H1 (cell line): Measurements from ENCODE around the gene DLG5. TPM values are rescaled to one million over a fixed set of nuclear protein-coding genes. Genes with fewer than 3 reads are reported as not detected.

ENCODE experiments used
- CTCF ChIA-PET: fragments of 300-600 bp; sonication (Branson Sonifier 250); formaldehyde crosslinking; loops from one replicate; lab custom pipeline; 2021; ENCODE audit not compliant: partially characterized antibody; lab: Charles Lee
- POLR2A ChIA-PET: fragments of 300-600 bp; sonication (Branson Sonifier 250); formaldehyde crosslinking; loops from one replicate; lab custom pipeline; 2021; ENCODE audit warnings: inconsistent platforms; ENCODE audit not compliant: partially characterized antibody; lab: Charles Lee
- DNase-seq, 2 experiments: peaks; one replicate each; pipeline versions ENCODE4 v3.0.0 to v3.0.0-alpha.2; 2010 to 2022; ENCODE audit warnings: low spot score in 2 of 2, low read depth in 1 of 2, mixed read lengths in 1 of 2
- FAIRE-seq: peaks from 2 replicates; lab custom pipeline; 2011; peaks lifted over from hg19 to GRCh38; lab: Jason Lieb, UNC
- H2AFZ ChIP-seq: 2 replicates; pipeline ENCODE4 v1.8.1; 2012; ENCODE audit warnings: low read length, inconsistent platforms
- H2AK5ac ChIP-seq: 2 replicates; pipeline ENCODE4 v1.6.1; 2013; ENCODE audit warnings: low read depth, low read length
- H2BK120ac ChIP-seq: replicated peaks from 2 replicates; pipeline ENCODE3; 2013; ENCODE audit warnings: low read depth, low read length, inconsistent platforms
- H2BK12ac ChIP-seq: 2 replicates; pipeline ENCODE4 v1.6.1; 2013; ENCODE audit warnings: low read depth, low read length
- H2BK15ac ChIP-seq: 2 replicates; pipeline ENCODE4 v1.6.1; 2013; ENCODE audit warnings: low read length
- H2BK20ac ChIP-seq: 2 replicates; pipeline ENCODE4 v1.6.1; 2013; ENCODE audit warnings: low read length
- H2BK5ac ChIP-seq: 2 replicates; pipeline ENCODE4 v1.6.1; 2013; ENCODE audit warnings: low read depth, low read length
- H3K14ac ChIP-seq: 2 replicates; pipeline ENCODE4 v1.6.1; 2013; ENCODE audit warnings: inconsistent platforms; ENCODE audit not compliant: insufficient read length
- H3K18ac ChIP-seq: 2 replicates; pipeline ENCODE4 v1.6.1; 2013; ENCODE audit warnings: low read length; ENCODE audit errors: extremely low read depth
- H3K23ac ChIP-seq: 2 replicates; pipeline ENCODE4 v1.6.1; 2013; ENCODE audit warnings: inconsistent platforms; ENCODE audit not compliant: insufficient read length
- H3K23me2 ChIP-seq: 2 replicates; pipeline ENCODE4 v1.6.1; 2013; ENCODE audit warnings: low read depth, low read length
- H3K27ac ChIP-seq: 2 replicates; pipeline ENCODE4 v1.6.1; 2011; ENCODE audit warnings: low read depth, low read length, inconsistent platforms
- H3K27me3 ChIP-seq, 4 experiments: replicated peaks in 1 of 4; 1 replicate in 1 of 4; 2 replicates in 3 of 4; pipeline versions ENCODE4 v1.6.1 to v1.8.1; 2011 to 2013; ENCODE audit warnings: low read length in 3 of 4, mild to moderate bottlenecking in 3 of 4, inconsistent platforms in 2 of 4, mixed read lengths in 2 of 4, moderate library complexity in 1 of 4; ENCODE audit not compliant: control insufficient read depth in 3 of 4, insufficient read depth in 3 of 4; ENCODE audit errors: extremely low read depth in 1 of 4
- H3K36me3 ChIP-seq, 4 experiments: 2 replicates each; pipeline versions ENCODE4 v1.6.1 to v1.8.1; 2011 to 2013; ENCODE audit warnings: mild to moderate bottlenecking in 4 of 4, low read length in 3 of 4, moderate library complexity in 2 of 4, control low read depth in 1 of 4, inconsistent platforms in 1 of 4; ENCODE audit not compliant: insufficient read depth in 4 of 4, control insufficient read depth in 2 of 4
- H3K4ac ChIP-seq: replicated peaks from 2 replicates; pipeline ENCODE3; 2013; ENCODE audit warnings: low read length, low read depth, mixed read lengths, inconsistent platforms; ENCODE audit not compliant: insufficient read length
- H3K4me1 ChIP-seq, 4 experiments: replicated peaks in 1 of 4; 1 replicate in 1 of 4; 2 replicates in 3 of 4; pipeline versions ENCODE4 v1.6.1 to v1.8.1; 2011 to 2013; ENCODE audit warnings: low read length in 3 of 4, inconsistent platforms in 2 of 4, mixed read lengths in 1 of 4; ENCODE audit not compliant: insufficient read depth in 4 of 4, control insufficient read depth in 3 of 4
- H3K4me2 ChIP-seq, 2 experiments: 2 replicates each; pipeline versions ENCODE4 v1.6.1 to v1.8.1; 2011 to 2013; ENCODE audit warnings: low read depth in 2 of 2, low read length in 2 of 2, control low read depth in 1 of 2, inconsistent platforms in 1 of 2, mild to moderate bottlenecking in 1 of 2; ENCODE audit not compliant: insufficient read depth in 1 of 2
- H3K4me3 ChIP-seq, 4 experiments: fragments of 200-600, 300-600 bp in 1 of 4; sonication (generic), shearing (Covaris generic), sonication (Bioruptor Twin) in 1 of 4; 2 replicates each; pipeline versions ENCODE4 v1.5.1 to v1.8.1; 2011 to 2016; ENCODE audit warnings: low read length in 4 of 4, low read depth in 3 of 4, control low read depth in 2 of 4, inconsistent platforms in 2 of 4, mild to moderate bottlenecking in 2 of 4, mixed read lengths in 1 of 4, moderate library complexity in 1 of 4; ENCODE audit not compliant: insufficient read depth in 2 of 4; ENCODE audit errors: extremely low read depth in 1 of 4
- H3K56ac ChIP-seq: replicated peaks from 2 replicates; pipeline ENCODE3; 2013; ENCODE audit warnings: low read depth, mild to moderate bottlenecking, mixed read lengths, low read length, inconsistent platforms; ENCODE audit not compliant: insufficient read length
- H3K79me1 ChIP-seq: 2 replicates; pipeline ENCODE4 v1.6.1; 2013; ENCODE audit warnings: low read depth, low read length, control low read depth
- H3K79me2 ChIP-seq, 2 experiments: 2 replicates each; pipeline versions ENCODE4 v1.6.1 to v1.8.1; 2012 to 2013; ENCODE audit warnings: low read length in 2 of 2, mild to moderate bottlenecking in 2 of 2, inconsistent platforms in 1 of 2; ENCODE audit not compliant: insufficient read depth in 2 of 2, control insufficient read depth in 1 of 2
- H3K9ac ChIP-seq, 4 experiments: replicated peaks in 1 of 4; 1 replicate in 1 of 4; 2 replicates in 3 of 4; pipeline versions ENCODE4 v1.6.1 to v1.8.1; 2011 to 2013; ENCODE audit warnings: low read depth in 3 of 4, low read length in 3 of 4, control low read depth in 2 of 4, mild to moderate bottlenecking in 2 of 4, moderate library complexity in 2 of 4, inconsistent platforms in 1 of 4; ENCODE audit errors: extremely low read depth in 1 of 4
- H3K9me3 ChIP-seq, 2 experiments: 2 replicates each; pipeline versions ENCODE4 v1.6.1 to v1.8.1; 2012 to 2013; ENCODE audit warnings: mild to moderate bottlenecking in 2 of 2, moderate library complexity in 2 of 2, control low read depth in 1 of 2, inconsistent platforms in 1 of 2, low read depth in 1 of 2, low read length in 1 of 2, mixed read lengths in 1 of 2; ENCODE audit not compliant: insufficient read depth in 2 of 2
- H4K20me1 ChIP-seq, 2 experiments: replicated peaks in 1 of 2; 2 replicates each; pipeline versions ENCODE3 to v1.8.1; 2011 to 2013; ENCODE audit warnings: inconsistent platforms in 2 of 2, low read length in 2 of 2, mild to moderate bottlenecking in 1 of 2; ENCODE audit not compliant: insufficient read depth in 2 of 2, control insufficient read depth in 1 of 2
- H4K5ac ChIP-seq: 2 replicates; pipeline ENCODE4 v1.6.1; 2013; ENCODE audit warnings: low read length, low read depth, mixed read lengths, inconsistent platforms; ENCODE audit not compliant: insufficient read length
- H4K8ac ChIP-seq: 2 replicates; pipeline ENCODE4 v1.8.0; 2013; ENCODE audit warnings: mild to moderate bottlenecking, moderate library complexity, low read length, inconsistent platforms; ENCODE audit not compliant: insufficient read depth; ENCODE audit errors: extremely low read depth
- H4K91ac ChIP-seq: replicated peaks from 2 replicates; pipeline ENCODE3; 2013; ENCODE audit warnings: low read length, mixed read lengths, inconsistent platforms; ENCODE audit not compliant: insufficient read length
- E2F6 ChIP-seq: IDR thresholded peaks from 2 replicates; pipeline ENCODE4 v1.6.1; 2012; ENCODE audit warnings: inconsistent platforms
- EZH2 ChIP-seq: fragments of 200-600 bp; sonication (generic); IDR thresholded peaks from 2 replicates; pipeline ENCODE4 v1.7.1; 2012; ENCODE audit warnings: low read depth, mild to moderate bottlenecking, moderate library complexity, low read length, inconsistent platforms; ENCODE audit not compliant: severe bottlenecking
- GTF2F1 ChIP-seq: IDR thresholded peaks from 2 replicates; pipeline ENCODE4 v1.6.1; 2012; ENCODE audit warnings: low read depth, low read length, improper control_type of control experiment, borderline replicate concordance
- HDAC6 ChIP-seq: IDR thresholded peaks from one replicate; pipeline ENCODE4 v1.7.1; 2012; ENCODE audit warnings: low read depth, mild to moderate bottlenecking, inconsistent platforms, low read length, moderate library complexity
- KDM1A ChIP-seq: fragments of 200-600, 300-600 bp; sonication (generic); IDR thresholded peaks from 2 replicates; pipeline ENCODE4 v1.7.1; 2016; ENCODE audit warnings: mild to moderate bottlenecking, low read length, borderline replicate concordance
- KDM4A ChIP-seq: IDR thresholded peaks from one replicate; pipeline ENCODE4 v1.7.1; 2012; ENCODE audit warnings: low read depth, mild to moderate bottlenecking, moderate library complexity, low read length, inconsistent platforms; ENCODE audit not compliant: severe bottlenecking
- KDM5A ChIP-seq: fragments of 200-600 bp; IDR thresholded peaks from 2 replicates; pipeline ENCODE4 v1.7.1; 2012; ENCODE audit warnings: mild to moderate bottlenecking, low read length, inconsistent platforms, mixed read lengths
- MAX ChIP-seq: IDR thresholded peaks from 2 replicates; pipeline ENCODE4 v1.6.1; 2012; ENCODE audit warnings: inconsistent platforms
- POLR2A ChIP-seq, 2 experiments: IDR thresholded peaks; 1 replicate in 1 of 2; 2 replicates in 1 of 2; pipeline ENCODE4 v1.6.1; 2011; ENCODE audit warnings: low read depth in 2 of 2, low read length in 2 of 2, mild to moderate bottlenecking in 2 of 2; ENCODE audit errors: control extremely low read depth in 1 of 2
- POU5F1 ChIP-seq: IDR thresholded peaks from 2 replicates; pipeline ENCODE4 v1.6.1; 2011; ENCODE audit warnings: low read depth, mild to moderate bottlenecking, low read length, moderate library complexity
- RBBP5 ChIP-seq: IDR thresholded peaks from 2 replicates; pipeline ENCODE4 v1.7.1; 2012; ENCODE audit warnings: low read depth, mild to moderate bottlenecking, inconsistent platforms, low read length, moderate library complexity, borderline replicate concordance
- SP2 ChIP-seq: IDR thresholded peaks from 2 replicates; pipeline ENCODE4 v1.6.1; 2012; ENCODE audit warnings: mild to moderate bottlenecking, low read length, inconsistent platforms
- TAF7 ChIP-seq: optimal IDR thresholded peaks from 2 replicates; pipeline ENCODE3; 2011; ENCODE audit warnings: low read depth, mild to moderate bottlenecking, inconsistent platforms, low read length, moderate library complexity, borderline replicate concordance
- WGBS, 2 experiments: shearing (Covaris generic) in 1 of 2; methylation state at CpG; one replicate each; pipeline versions ENCODE4 v1.1.6 to v1.1.7; 2013 to 2015; ENCODE audit warnings: low lambda C conversion rate in 2 of 2, mixed read lengths in 2 of 2, inconsistent platforms in 1 of 2, low coverage in 1 of 2, missing lambda C conversion rate in 1 of 2; ENCODE audit not compliant: insufficient replicate concordance in 2 of 2, insufficient coverage in 1 of 2, insufficient read length in 1 of 2; ENCODE audit errors: extremely low coverage in 1 of 2, missing lambda C conversion rate in 1 of 2; 5-methylcytosine and 5-hydroxymethylcytosine counted together
- polyA plus RNA-seq, 7 experiments: library from polyadenylated mRNA; depleted of rRNA in 3 of 7; stranded (reverse) in 5 of 7; unstranded in 2 of 7; fragments of >200 nt in 5 of 7; fragments of 200-250 nt in 2 of 7; gene quantifications; 1 replicate in 5 of 7; 2 replicates in 1 of 7; 4 replicates in 1 of 7; pipeline versions ENCODE4 v1.2.1 to v1.2.3, GENCODE V29; 2011 to 2013; ENCODE audit warnings: missing spikeins in 2 of 7, mixed read lengths in 2 of 7
- total RNA-seq: library from RNA; stranded (reverse); fragmentation: NEBNext Ultra II Directional; extraction: Animal tissue kit (Norgen Biotek cat#: 25700); gene quantifications from 2 replicates; pipeline ENCODE4 v1.2.1, GENCODE V29; 2021

Gene DLG5
- total and polyA plus RNA-seq, 2 of the 8 experiments (the other 6 are each of a cell fraction or from before 2014, with no cell fraction given) = 15.6 to 71.4 TPM

GRCh38 chr10:77742172-77742571 lies 184.4 kb downstream of the DLG5 start:
- no peak overlapping the region for H3K14ac ChIP-seq
- FAIRE-seq (no peak), DNase-seq (no peak)
- H2BK5ac ChIP-seq = no peak overlapping the region
- H4K91ac ChIP-seq = no peak overlapping the region
- ChIA-PET CTCF (interaction anchor here (0.5 to 2.2 kb wide), 5 partner anchors 13 to 660 kb away, joined by 4 to 7 read pairs (median 6); no protein-coding TSS in a partner anchor), POLR2A (no interaction called here)
- peaks cover 15 to 16% of the 10 kb centered on the region in 2 experiments for H3K9me3 ChIP-seq
- H3K79me1 ChIP-seq = no peaks in the 10 kb centered on the region
- H2BK120ac ChIP-seq = no peak overlapping the region
- H3K23ac ChIP-seq = no peak overlapping the region
- H4K8ac ChIP-seq = no peak overlapping the region
- no peak for TF ChIP-seq KDM5A
- TF ChIP-seq TAF7 = no peak
- TF ChIP-seq GTF2F1 = no peak
- TF ChIP-seq POLR2A (IDR thresholded peaks at IDR 0.05; ENCODE audit: control extremely low read depth in 1 of 2, low read depth in 2 of 2, low read length in 2 of 2) = no peak
- TF ChIP-seq HDAC6 = no peak
- no peak for TF ChIP-seq MAX
- TF ChIP-seq SP2 = no peak
- no peak for TF ChIP-seq RBBP5
- no peak for TF ChIP-seq E2F6
- no peak for TF ChIP-seq POU5F1
- no peak for TF ChIP-seq KDM1A
- no peak for TF ChIP-seq EZH2
- no peak for TF ChIP-seq KDM4A
- no peak overlapping the region for H3K27ac ChIP-seq
- no peaks in the 10 kb centered on the region for H3K79me2 ChIP-seq
- no peak overlapping the region for H4K5ac ChIP-seq
- H3K18ac ChIP-seq = no peak overlapping the region
- no peak overlapping the region for H3K4ac ChIP-seq
- H2BK12ac ChIP-seq = no peak overlapping the region
- no peak overlapping the region for H3K4me2 ChIP-seq
- no peaks in the 10 kb centered on the region for H4K20me1 ChIP-seq
- WGBS, 2 experiments = 87% methylated on average over 5 of the region's 5 CpGs; no CpG with 5 or more reads in 1 of the 2 experiments
- H3K56ac ChIP-seq = no peak overlapping the region
- H3K9ac ChIP-seq = no peak overlapping the region
- no peak overlapping the region for H2BK15ac ChIP-seq
- no peak overlapping the region for H2BK20ac ChIP-seq
- no peaks in the 10 kb centered on the region for H3K23me2 ChIP-seq
- H2AFZ ChIP-seq = no peak overlapping the region
- H3K4me3 ChIP-seq = no peak overlapping the region
- peaks cover 0 to 3% (median 0%) of the 10 kb centered on the region in 4 experiments; a peak in 1 of 7 replicates for H3K27me3 ChIP-seq
- H3K36me3 ChIP-seq = no peaks in the 10 kb centered on the region
- no peaks in the 10 kb centered on the region for H3K4me1 ChIP-seq
- no peak overlapping the region for H2AK5ac ChIP-seq
